DMS79 treated with DMSO at 0.1 percent for 48 hours (cell line): ENCODE results near the gene ZNF181.
"Not testable (repeated sequence)": the region's sequence is repeated elsewhere in the genome, so short reads cannot be mapped to it uniquely, and the experiment has no call there.

Source experiments
- DNase-seq: peaks from one replicate; lab custom pipeline; 2025; lab: John Stamatoyannopoulos, UW

ZNF181 gene

GRCh38 chr19:34733746-34734536 is at the start of gene ZNF181:
Gene ZNF181, plus strand, starts transcription at chr19:34734243. Its CDS starts 795 bp downstream, at chr19:34735038.
- peak; percentile 88 for DNase-seq

DNA sequence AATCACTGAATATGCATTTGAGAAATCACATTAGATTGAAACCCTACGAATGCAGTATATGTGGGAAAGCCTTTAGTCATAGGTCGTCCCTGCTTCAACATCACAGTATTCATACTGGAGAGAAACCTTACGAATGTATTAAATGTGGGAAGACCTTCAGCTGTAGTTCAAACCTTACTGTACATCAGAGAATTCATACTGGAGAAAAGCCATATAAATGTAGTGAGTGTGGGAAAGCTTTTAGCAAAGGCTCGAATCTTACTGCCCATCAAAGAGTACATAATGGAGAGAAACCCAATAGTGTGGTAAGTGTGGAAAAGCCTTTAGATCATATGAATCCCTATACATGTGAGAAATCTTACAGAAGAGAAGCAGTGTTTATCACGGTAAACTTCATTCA is 48.8 kb upstream of the ZNF181 start:
- not testable (repeated sequence) for DNase-seq

DNA sequence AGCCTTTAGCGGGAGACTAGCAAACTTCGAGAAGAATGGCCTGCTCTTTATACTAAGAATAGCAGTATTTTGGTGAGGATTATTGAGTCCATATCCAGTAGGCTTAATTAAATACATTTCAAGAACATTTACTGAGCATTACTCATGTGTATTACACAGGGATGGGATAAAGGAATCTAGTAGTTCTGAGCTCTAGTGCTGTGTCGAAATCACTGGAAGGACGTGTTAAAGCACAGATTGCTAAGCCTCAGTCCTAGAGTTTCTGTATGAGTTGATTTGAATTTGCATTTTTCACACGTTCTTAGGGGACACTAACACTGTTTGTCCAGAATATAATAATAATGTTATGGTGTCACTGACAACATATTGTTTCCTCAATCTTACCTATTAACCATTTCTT is 47.6 kb upstream of the ZNF181 start:
- DNase-seq = no peak

DNA sequence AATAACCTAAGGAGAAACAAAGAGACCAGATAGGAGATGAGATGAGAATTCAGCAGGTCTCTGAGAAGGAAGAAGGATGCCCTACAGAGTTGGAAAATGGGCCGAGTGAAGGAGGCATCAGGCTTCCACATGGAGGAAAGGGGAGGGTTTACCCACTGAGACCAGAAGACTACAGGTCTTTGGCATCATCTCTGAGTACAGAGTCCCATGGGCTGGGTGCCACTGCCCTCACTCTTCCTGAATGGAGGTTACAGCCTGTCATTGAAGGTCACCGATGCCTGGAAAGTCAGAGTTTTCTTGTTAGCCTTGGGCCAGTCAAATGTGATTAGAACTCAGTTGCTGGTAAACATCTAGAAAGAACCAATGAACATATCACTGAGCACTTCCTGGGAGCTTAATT is 46.7 kb upstream of the ZNF181 start:
- no peak for DNase-seq

- DNase-seq = no peak
Observed at GRCh38 chr19:34688592-34688991, 45.5 kb upstream of the ZNF181 start.

DNA sequence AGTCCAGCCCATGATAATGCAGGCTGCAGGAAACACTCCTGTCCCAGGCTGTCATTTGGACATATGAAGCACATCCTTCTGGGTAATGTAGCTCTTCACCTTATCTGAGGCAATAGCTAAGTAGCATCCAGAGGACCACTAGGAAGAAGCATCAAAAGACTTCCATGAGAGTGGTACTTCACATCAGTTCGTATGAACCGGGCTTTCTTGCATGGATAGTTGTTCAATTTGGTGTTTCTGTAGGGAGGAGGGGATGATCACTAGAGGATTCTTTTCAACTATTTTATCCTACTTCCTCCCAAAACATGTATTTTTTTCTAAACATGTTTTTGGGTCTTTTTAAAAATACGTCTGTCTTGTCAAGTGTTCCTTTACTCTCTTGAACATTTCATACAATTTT is 43.7 kb upstream of the ZNF181 start:
- DNase-seq = no peak

- DNase-seq = no peak
Observed at GRCh38 chr19:34692549-34692948, 41.5 kb upstream of the ZNF181 start.

GRCh38 chr19:34707661-34708060 is 26.4 kb upstream of the ZNF181 start:
- no peak for DNase-seq

DNA sequence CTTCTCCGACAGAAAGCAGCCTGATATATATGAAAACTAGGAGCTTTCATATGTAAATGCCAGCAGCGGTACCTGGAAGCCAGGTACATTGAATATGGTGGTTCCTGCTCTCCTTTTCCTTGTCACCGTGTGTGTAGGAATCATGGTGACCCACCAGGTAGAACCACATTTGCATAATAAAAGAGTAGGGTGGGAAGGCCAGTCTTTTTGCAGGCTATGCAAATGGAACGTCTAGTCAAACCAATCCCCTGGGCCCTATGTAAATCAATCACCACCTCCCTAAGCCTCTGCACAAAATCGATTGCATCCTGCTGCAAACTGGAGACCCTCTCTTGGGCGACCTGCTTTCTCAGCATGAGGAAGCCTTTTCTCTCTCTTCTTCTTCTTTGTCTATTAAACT is 22.2 kb upstream of the ZNF181 start:
- DNase-seq = no peak

DNA sequence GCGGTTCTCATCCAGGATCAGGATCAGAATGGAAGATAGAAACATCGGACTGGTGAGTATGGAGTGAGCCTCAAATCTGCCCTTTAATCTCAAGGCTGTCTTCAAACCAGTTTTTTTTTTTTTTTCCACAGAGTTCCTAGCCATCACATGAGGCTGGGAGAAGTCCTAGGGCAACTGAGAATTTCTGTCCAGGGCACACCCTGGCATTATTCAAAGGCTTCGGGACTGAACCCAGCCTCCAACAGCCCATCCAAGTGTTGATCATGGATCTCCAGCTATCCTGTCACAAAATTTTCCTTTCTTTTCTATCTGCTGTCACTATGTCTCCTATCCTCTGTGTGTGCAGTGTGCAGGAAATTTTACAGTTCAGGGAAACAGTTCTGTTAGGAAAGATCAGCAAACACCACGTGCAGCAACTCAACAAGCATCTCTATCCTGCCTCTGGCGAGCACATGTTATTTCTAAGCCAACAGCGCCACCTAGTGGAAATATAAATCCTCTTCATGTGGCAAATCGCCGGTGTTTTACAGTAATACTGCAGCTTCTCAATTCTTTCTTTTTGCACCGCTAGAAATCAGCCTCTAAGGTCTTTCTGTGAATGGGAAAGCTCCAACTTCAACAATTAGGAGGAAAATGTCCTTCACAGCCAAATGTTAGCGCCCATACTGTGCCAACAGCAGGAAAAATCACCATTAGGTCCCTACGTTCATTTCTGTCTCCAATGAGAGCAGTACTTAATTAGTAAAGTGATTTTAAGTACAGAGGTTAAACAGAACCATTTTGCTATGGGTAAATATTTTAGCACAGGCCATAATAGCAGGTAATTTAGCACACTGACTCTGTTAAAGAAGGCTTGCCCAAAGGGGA is 21.4 kb upstream of the ZNF181 start:
- DNase-seq = peak; percentile 68

- DNase-seq = no peak
Observed at GRCh38 chr19:34713262-34713637, 20.8 kb upstream of the ZNF181 start.

DNA sequence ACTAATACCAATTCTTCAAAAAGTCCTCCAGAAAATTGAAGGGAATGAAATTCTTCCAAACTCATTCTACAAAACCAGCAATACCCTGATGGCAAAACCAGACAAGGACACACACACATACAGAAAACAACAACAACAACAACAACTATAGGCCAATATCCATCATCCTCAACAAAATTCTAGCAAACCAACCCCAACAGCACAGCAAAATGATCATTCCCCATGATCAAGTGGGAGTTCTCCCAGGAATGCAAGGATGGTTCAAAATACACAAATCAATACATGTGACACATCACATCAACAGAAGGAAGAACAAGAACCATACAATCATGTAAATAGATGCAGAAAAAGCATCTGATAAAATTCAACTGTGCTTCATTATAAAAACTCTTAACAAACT is 18.7 kb upstream of the ZNF181 start:
- no peak for DNase-seq

DNA sequence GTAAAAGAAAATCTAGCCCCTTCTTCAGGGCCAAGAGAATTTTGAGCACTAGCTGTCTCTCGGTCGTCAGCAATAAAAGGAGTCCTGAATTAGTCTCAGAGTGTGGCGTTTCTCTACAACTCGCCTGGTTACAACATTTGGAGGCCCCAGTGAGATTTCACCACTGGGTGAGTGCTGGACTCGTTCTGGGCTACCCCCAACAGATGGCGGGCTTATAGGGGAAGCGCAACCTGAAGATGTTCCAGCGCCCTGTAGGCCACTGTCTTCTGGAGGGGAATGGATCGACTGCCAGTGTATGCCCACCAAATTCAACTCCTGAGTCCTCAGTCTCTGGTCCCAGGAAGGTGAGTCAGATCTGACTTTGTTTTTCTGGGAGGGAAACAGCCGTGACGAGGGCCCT is 11.7 kb upstream of the ZNF181 start:
- no peak for DNase-seq

DNA sequence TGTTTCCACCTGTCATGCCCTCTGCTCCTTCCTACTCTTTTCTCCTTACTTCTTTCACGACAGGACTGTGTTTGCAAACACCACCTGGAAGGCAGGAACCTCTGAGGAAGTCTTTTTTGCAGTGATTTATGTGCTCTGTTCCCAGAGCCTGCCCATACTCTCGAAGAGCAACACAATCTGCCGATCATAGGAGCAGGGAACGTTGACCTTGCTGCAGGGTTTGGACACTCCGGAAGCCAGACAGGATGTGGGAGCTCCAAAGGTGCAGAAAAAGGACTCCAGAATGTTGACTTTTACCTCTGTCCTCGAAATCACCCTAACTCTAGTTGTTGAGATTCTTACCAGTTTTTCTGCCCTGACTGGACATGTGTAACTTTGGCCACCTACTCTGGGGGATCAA is 8.6 kb upstream of the ZNF181 start:
- no peak for DNase-seq

GRCh38 chr19:34731019-34731829 is 2.8 kb upstream of the ZNF181 start:
- no peak for DNase-seq

GRCh38 chr19:34731964-34732363 is 2.1 kb upstream of the ZNF181 start:
- DNase-seq = no peak

- peak; percentile 9 for DNase-seq
Observed at GRCh38 chr19:34732612-34733211, 1.3 kb upstream of the ZNF181 start.

DNA sequence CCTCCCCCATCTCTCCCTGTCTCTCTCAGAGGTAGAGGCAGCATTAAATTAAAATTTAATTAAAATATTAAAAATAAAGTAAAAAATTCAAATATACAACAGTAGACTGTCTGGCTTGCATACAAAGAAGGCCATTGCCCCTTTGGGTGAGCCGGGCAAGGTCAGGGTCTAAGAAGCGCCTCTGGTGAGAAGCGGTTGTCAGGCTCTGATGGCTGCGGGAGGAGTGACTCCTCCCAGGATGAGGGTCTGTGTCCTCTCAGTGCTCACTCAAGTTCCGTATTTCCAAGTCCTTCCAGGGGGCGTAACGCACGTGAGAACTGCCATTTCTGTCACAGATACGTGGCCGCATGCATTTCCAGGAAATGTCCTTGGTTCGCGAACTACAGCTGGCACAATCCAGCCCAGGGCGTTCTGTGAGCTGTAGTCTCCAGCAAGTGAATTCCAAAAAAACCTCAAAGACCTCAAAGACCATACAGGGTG is 737 bp upstream of the ZNF181 start:
- peak; percentile 76 for DNase-seq

DNA sequence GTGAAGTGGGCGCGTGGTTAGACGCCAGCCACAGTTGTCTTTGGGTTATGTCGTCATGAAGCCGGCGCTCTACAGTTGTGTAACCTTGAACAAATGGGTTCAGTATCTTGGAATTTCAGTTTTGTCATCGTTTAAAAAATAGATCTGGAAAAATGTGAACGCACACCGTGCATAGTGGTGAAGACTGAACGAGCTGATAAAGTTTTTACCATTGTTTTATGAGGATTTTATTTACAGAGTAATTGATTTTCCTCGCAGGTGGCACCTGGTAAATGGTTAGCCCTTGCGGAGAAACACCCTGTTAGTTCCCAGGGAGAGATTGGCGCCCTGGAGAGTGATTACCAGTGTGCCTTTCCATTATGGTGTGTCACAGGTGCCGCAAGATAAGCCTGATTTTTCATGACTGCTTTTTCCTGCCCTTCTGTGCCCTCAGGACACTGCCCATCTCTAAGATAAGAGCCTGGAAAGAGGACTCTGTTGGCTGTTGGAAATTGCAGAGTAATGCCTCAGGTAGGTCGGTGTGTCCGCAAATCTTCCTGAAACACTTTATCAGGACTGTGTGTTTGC is 577 bp downstream of the ZNF181 start:
- peak; percentile 86 for DNase-seq

GRCh38 chr19:34744896-34745690 is 11.1 kb downstream of the ZNF181 start:
- no peak for DNase-seq

- no peak for DNase-seq
Observed at GRCh38 chr19:34757441-34757840, 23.4 kb downstream of the ZNF181 start.
